Stimulated activated naive CD8-positive, alpha-beta T cell treated with anti-CD3 and anti-CD28 coated beads, Interleukin-15, amount 100 ng/mL, for 72 hours (primary cell): ENCODE results near the gene SLC2A9.
A peak's percentile ranks its signal among the peaks of the same experiment; 100 is the strongest.

Experiments
- ATAC-seq: fragments of 150-1000 bp; cut with Tn5 transposase; 2 replicates; pipeline ENCODE4 v1.10.0; 2021; ENCODE audit warnings: mild to moderate bottlenecking, moderate library complexity
- DNase-seq, 2 donors: peaks; one replicate each; pipeline ENCODE4 v3.0.0; 2021 to 2022
- H3K27ac Mint-ChIP-seq, 2 donors: one replicate each; pipeline ENCODE4 v1.8.0; 2022; ENCODE audit warnings: mild to moderate bottlenecking in 2 of 2, mixed read lengths in 2 of 2, moderate library complexity in 2 of 2
- H3K27me3 Mint-ChIP-seq: one replicate; pipeline ENCODE4 v1.8.0; 2022; ENCODE audit warnings: mixed read lengths
- H3K4me1 Mint-ChIP-seq: one replicate; pipeline ENCODE4 v1.8.0; 2022; ENCODE audit warnings: mild to moderate bottlenecking, mixed read lengths
- H3K4me3 Mint-ChIP-seq, 2 donors: one replicate each; pipeline ENCODE4 v1.8.0; 2022; ENCODE audit warnings: mild to moderate bottlenecking in 2 of 2, mixed read lengths in 2 of 2, moderate library complexity in 1 of 2
- H3K9me3 Mint-ChIP-seq, 2 donors: one replicate each; pipeline ENCODE4 v1.8.0; 2022; ENCODE audit warnings: mixed read lengths in 2 of 2

The SLC2A9 gene

GRCh38 chr4:9976781-9977180 lies 44.5 kb downstream of the SLC2A9 start:
- Mint-ChIP-seq H3K4me1 (peaks cover 13% of the 10 kb centered on the region), H3K4me3 (no peak overlapping the region), H3K27ac (no peak overlapping the region), H3K9me3 (peaks cover 15 to 23% of the 10 kb centered on the region in 2 donors), H3K27me3 (peaks cover 13% of the 10 kb centered on the region)
- ATAC-seq (peak; percentile 63), DNase-seq (no peak)

DNA sequence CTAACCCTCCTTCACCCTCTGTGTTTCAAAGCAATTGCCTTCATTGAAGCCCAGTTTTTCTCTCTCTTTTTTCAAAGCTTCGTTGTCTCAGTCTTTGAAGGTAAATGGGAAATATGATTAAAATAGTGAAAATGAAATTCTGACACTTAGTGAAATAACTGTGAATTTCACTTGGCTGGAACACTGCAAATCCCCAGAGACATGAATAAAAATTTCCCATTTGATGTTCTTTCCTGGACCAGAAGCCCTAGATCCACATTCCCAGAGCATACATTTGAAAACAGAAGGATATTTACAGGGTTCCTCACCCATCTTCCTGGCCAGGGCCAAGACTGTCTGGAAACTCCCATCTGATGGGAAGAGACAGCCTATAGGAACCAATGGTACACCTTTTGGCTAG lies 45.0 kb downstream of the SLC2A9 start:
- peaks cover 15 to 22% of the 10 kb centered on the region in 2 donors for H3K9me3 Mint-ChIP-seq
- H3K27ac Mint-ChIP-seq: no peak overlapping the region
- H3K27me3 Mint-ChIP-seq: peaks cover 17% of the 10 kb centered on the region
- ATAC-seq (no peak), DNase-seq (no peak)
- H3K4me3 Mint-ChIP-seq: no peak overlapping the region
- peaks cover 16% of the 10 kb centered on the region for H3K4me1 Mint-ChIP-seq

DNA sequence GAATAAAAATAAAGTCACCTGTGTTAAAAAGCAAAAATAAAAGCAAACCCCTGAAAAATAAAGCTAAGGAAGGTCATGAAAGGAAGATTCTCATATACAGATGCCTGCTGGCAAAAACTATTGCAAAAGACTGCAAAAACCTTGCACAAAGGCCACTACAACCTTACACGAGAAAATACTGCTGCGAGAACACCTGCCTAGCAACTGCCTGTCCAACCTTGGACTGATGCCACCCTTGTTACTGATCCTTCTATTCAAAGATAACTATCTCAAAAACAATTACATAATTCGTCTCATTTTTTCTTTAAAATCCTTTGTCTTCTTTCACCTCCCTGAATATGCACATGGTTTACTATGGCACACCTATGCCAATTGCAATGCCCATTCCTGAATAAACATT lies 49.6 kb downstream of the SLC2A9 start:
- Mint-ChIP-seq H3K4me3 (no peak overlapping the region), H3K4me1 (peaks cover 32% of the 10 kb centered on the region)
- no peak for DNase-seq

DNA sequence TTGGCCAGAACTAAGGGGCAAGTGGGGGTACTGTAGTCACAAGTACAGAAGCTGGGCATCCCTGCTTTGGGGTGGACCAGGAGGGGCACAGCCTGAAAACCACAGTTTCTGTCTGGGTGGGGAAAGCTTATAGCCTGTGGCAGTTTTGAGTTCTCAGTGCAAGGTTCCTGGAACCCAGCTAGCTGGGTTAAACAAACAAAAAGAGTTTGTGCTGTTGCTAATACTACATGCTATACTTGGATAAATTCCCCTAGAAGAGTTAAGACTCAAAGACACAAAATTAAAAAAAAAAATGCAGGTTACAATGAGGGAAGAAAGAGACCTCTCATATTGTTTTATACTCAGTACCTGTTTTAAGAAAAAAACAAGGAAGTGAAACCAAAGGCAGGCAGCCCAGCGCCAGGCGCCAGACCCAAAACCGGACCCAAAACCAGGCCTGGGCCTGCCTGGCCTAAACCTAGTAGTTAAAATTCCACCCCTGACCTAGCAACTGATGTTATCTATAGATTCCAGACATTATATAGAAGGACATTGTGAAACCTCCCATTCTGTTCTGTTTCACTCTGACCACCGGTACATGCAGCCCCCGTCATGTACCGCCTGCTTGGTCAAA lies 50.8 kb downstream of the SLC2A9 start:
- DNase-seq (no peak), ATAC-seq (no peak)
- peak overlapping the region in 1 of 2 donors; percentile 36 for H3K4me3 Mint-ChIP-seq
- H3K4me1 Mint-ChIP-seq: peaks cover 32% of the 10 kb centered on the region
- H3K27me3 Mint-ChIP-seq: peaks cover 17% of the 10 kb centered on the region
- peak overlapping the region in 1 of 2 donors; percentile 85 for H3K27ac Mint-ChIP-seq
- peaks cover 8 to 25% of the 10 kb centered on the region in 2 donors for H3K9me3 Mint-ChIP-seq

More for the DNA sequence above, 49.6 kb downstream of the SLC2A9 start:
- peaks cover 17% of the 10 kb centered on the region for H3K27me3 Mint-ChIP-seq
- peaks cover 8 to 25% of the 10 kb centered on the region in 2 donors for H3K9me3 Mint-ChIP-seq
- ATAC-seq: no peak
- H3K27ac Mint-ChIP-seq: no peak overlapping the region

DNA sequence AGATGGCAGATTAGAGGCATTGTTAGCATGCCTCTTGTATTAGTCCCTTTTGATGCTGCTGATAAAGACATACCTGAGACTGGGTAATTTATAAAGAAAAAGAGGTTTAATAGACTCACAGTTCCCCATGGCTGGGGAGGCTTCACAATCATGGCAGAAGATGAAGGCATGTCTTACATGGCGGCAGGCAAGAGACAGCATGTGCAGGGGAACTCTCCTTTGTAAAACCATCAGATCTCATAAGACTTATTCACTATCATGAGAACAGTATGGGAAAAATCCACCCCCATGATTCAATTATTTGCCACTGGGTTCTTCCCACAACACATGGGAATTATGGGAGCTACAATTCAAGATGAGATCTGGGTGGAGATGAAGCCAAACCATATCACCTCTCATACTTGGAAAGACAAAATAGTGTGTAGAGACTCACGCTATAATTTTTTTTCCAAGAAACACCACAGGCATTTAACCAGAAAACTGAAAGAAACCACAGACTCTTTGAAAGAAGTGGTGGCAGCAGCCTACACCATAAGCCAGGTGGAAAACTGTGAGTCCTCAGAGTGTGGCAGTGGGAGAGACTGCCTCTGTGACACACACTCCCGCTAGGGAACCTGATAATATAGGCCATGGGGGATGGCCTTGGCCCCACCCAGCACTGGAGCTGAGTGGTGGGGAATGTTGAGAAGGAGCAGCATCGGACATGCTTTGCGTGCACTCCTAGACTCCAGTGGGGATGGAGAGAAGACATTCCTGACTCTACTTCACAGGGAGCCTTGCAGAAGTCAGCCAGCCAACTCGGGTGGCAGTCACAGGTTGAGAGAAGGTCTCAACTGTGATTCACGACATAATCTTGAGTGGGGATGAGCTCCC lies 51.5 kb downstream of the SLC2A9 start:
- Mint-ChIP-seq H3K4me3 (peak overlapping the region in 1 of 2 donors; percentile 36), H3K27me3 (peaks cover 17% of the 10 kb centered on the region), H3K4me1 (peaks cover 32% of the 10 kb centered on the region), H3K9me3 (peaks cover 8 to 25% of the 10 kb centered on the region in 2 donors), H3K27ac (peak overlapping the region in 1 of 2 donors; percentile 85)
- ATAC-seq (peak; percentile 78), DNase-seq (peak in 1 of 2 donors; percentile 8)

DNA sequence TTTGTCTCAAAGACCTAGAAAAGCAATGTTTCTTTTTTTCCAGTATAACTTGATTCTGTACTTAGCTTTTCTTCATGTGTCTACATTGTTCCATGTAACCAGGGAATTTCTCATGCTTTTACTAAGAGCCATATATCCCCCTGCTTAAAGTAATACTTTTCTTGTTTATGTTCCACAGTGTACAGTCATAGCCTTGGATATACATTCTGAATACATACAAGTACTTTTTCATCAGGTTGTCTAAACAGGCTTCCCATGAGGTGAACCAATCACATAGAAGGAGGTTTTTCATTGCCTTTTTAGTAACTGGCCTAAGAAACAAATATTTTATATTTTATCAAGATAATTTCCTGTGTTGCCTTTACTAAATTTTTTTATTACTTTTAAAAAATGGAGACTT lies 52.8 kb downstream of the SLC2A9 start:
- no peak overlapping the region for H3K27ac Mint-ChIP-seq
- H3K27me3 Mint-ChIP-seq: peaks cover 24% of the 10 kb centered on the region
- ATAC-seq (no peak), DNase-seq (no peak)
- peaks cover 37% of the 10 kb centered on the region for H3K4me1 Mint-ChIP-seq
- no peak overlapping the region for H3K4me3 Mint-ChIP-seq
- peaks cover 8 to 29% of the 10 kb centered on the region in 2 donors for H3K9me3 Mint-ChIP-seq

GRCh38 chr4:9964879-9965278 lies 56.4 kb downstream of the SLC2A9 start:
- Mint-ChIP-seq H3K4me3 (no peak overlapping the region), H3K27me3 (peaks cover 14% of the 10 kb centered on the region), H3K4me1 (peaks cover 20% of the 10 kb centered on the region), H3K27ac (no peak overlapping the region), H3K9me3 (peaks cover 14 to 39% of the 10 kb centered on the region in 2 donors)
- ATAC-seq: no peak
- DNase-seq: no peak

DNA sequence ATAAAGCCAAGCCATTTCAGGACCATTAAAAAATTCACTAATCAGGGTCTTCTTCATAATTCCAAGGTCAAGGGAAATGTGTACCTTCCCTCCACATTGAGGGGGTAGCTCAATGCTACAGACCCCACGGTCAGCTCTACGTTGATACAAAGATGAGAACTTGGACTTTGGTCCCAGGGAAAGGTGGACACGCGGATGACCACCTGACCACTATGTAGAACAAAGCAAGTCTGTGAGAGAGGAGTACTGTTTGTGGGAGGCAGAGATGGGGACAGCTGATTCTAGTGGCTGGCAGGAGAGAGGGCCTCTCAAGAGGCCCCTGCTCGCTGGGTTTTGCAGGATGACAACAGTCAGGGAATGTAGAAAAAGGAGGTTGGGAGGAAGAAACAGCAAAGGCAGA lies 58.0 kb downstream of the SLC2A9 start:
- ATAC-seq (no peak), DNase-seq (no peak)
- H3K9me3 Mint-ChIP-seq: peaks cover 14 to 33% of the 10 kb centered on the region in 2 donors
- no peak overlapping the region for H3K4me3 Mint-ChIP-seq
- no peak overlapping the region for H3K27ac Mint-ChIP-seq
- peaks cover 14% of the 10 kb centered on the region for H3K4me1 Mint-ChIP-seq
- peaks cover 14% of the 10 kb centered on the region for H3K27me3 Mint-ChIP-seq

DNA sequence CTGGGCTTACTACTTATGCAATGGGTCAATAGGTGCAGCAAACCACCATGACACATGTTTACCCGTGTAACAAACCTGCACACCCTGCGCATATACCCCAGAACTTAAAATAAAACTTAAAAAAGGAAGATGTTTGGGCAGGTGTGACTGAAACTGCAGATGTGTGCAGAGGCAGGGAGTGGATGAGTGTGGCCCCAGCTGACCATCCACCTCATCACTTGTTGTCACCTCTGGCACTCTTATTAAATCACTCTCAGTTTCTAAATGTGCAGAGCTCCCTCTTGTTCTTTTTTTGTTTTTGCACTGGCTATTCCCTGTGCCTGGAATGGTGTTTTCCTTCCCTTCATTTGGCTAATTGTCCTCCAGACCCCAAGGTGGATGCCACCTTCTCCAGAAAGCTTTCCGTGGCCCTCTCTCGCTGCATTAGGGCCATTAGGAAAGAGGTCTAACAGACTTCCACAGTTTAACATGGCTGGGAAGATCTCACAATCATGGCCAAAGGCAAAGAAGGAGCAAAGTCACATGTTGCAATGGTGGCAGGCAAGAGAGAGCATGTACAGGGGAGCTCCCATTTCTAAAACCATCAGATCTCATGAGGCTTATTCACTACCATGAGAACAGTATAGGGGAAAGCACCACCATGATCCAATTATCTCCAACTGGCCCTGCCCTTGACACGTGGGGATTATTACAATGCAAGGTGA lies 58.5 kb downstream of the SLC2A9 start:
- DNase-seq: no peak
- Mint-ChIP-seq H3K9me3 (peaks cover 14 to 33% of the 10 kb centered on the region in 2 donors), H3K4me3 (no peak overlapping the region), H3K27me3 (peaks cover 14% of the 10 kb centered on the region), H3K4me1 (peaks cover 14% of the 10 kb centered on the region), H3K27ac (no peak overlapping the region)
- ATAC-seq: no peak

DNA sequence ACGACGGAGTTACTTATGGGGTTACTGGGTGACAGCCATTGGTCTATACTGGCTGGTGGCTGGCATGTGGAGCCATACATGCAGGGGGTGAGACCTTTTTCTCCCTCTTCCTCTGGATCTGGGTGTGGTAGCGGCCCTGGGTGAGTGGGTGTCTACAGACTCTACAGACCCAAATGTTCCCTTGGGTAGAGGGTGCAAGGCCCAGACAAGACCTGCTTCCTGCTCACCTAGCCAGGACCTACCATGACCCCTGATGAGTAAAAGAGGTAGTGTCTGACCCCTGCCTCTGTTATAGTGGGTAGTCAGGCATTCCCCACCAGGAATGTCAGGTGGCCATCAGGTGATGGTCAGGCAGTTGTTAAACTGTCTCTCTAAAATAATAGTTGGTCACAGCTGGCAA lies 66.8 kb downstream of the SLC2A9 start:
- no peaks in the 10 kb centered on the region for H3K9me3 Mint-ChIP-seq
- H3K27ac Mint-ChIP-seq: no peak overlapping the region
- no peaks in the 10 kb centered on the region for H3K4me1 Mint-ChIP-seq
- ATAC-seq (no peak), DNase-seq (no peak)
- no peaks in the 10 kb centered on the region for H3K27me3 Mint-ChIP-seq
- H3K4me3 Mint-ChIP-seq: no peak overlapping the region

DNA sequence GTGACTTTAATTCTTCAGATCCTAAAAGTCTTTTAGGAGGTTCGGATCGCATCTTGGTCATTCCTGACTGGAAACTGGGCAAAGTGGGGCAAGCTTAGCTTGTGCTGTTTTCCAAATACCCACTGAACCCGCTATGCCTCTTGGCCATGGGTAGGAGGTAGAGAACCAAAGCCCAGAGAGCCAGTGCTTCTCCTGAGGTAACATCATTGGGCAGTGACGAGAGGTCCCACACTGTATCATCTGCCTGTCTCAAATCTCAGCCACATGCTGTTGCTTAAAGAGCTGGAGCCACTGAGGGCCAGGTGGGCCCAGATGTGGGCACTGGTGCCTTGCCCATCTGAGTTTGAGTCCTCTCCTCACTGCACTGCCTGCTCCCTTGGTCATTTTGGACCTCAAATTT lies 68.2 kb downstream of the SLC2A9 start:
- no peak for ATAC-seq
- H3K9me3 Mint-ChIP-seq: no peaks in the 10 kb centered on the region
- H3K27me3 Mint-ChIP-seq: no peaks in the 10 kb centered on the region
- no peak for DNase-seq
- no peak overlapping the region for H3K4me3 Mint-ChIP-seq
- no peak overlapping the region for H3K27ac Mint-ChIP-seq
- no peaks in the 10 kb centered on the region for H3K4me1 Mint-ChIP-seq

GRCh38 chr4:9952415-9952950 lies 68.8 kb downstream of the SLC2A9 start:
- Mint-ChIP-seq H3K27me3 (no peaks in the 10 kb centered on the region), H3K27ac (no peak overlapping the region), H3K4me1 (no peaks in the 10 kb centered on the region), H3K9me3 (no peaks in the 10 kb centered on the region), H3K4me3 (no peak overlapping the region)
- ATAC-seq: no peak
- DNase-seq: no peak

GRCh38 chr4:9949573-9949972 lies 71.7 kb downstream of the SLC2A9 start:
- H3K4me1 Mint-ChIP-seq: no peaks in the 10 kb centered on the region
- H3K27me3 Mint-ChIP-seq: no peaks in the 10 kb centered on the region

DNA sequence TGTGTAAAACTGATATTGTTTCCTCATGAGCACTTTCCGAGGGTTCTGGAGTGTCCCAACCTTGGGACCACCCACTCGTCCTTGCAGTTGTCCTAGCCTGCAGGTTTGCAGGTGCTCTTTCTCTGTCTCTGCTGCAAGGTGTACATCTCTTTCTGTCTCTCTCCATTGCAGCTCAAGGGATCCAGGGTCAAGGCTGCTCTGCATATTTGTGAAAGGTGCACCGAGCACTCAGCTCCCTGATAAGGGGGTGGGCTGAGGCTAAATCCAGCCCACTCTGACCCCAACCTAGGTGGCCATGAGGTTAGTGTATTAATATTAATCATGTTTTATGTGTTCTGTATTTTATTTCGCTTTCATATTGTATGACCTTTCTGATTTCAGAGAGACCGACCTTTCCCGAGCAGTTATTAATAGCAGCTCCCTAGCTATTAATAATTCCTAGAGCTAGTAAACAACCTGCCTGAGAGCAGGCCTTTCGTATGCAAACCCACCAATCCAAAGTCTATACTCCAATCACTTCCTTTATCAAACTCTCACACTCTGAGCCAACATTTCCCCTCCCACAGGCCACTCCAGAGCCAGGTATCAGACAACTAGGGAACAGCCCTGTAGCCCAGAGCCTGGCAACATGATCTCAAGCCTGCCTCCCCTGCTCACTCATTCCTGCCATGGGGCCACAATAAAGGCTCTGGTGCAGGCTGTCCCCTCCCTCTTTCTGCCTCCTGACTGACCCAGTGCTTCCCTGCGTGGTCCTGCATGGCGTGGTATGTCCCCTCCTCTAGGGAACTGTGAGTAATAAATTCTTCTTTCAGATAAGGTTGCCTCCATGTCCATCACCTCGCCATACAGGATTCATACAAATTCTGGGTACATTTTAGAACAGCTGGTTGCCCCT lies 73.9 kb downstream of the SLC2A9 start:
- Mint-ChIP-seq H3K4me3 (no peak overlapping the region), H3K9me3 (no peaks in the 10 kb centered on the region), H3K27ac (peak overlapping the region in 1 of 2 donors; percentile 55), H3K27me3 (no peaks in the 10 kb centered on the region), H3K4me1 (no peaks in the 10 kb centered on the region)
- ATAC-seq (no peak), DNase-seq (no peak)

More at GRCh38 chr4:9949573-9949972, 71.7 kb downstream of the SLC2A9 start:
- ATAC-seq: no peak
- H3K4me3 Mint-ChIP-seq: no peak overlapping the region
- no peaks in the 10 kb centered on the region for H3K9me3 Mint-ChIP-seq
- DNase-seq: no peak
- no peak overlapping the region for H3K27ac Mint-ChIP-seq

GRCh38 chr4:9946170-9946569 lies 75.1 kb downstream of the SLC2A9 start:
- DNase-seq (no peak), ATAC-seq (no peak)

More at GRCh38 chr4:9946170-9946569, 75.1 kb downstream of the SLC2A9 start:
- H3K4me3 Mint-ChIP-seq: no peak overlapping the region
- H3K9me3 Mint-ChIP-seq: no peaks in the 10 kb centered on the region
- no peaks in the 10 kb centered on the region for H3K4me1 Mint-ChIP-seq
- H3K27me3 Mint-ChIP-seq: no peaks in the 10 kb centered on the region
- H3K27ac Mint-ChIP-seq: no peak overlapping the region
